ENCODE measurements around the gene RPIA.

DNA sequence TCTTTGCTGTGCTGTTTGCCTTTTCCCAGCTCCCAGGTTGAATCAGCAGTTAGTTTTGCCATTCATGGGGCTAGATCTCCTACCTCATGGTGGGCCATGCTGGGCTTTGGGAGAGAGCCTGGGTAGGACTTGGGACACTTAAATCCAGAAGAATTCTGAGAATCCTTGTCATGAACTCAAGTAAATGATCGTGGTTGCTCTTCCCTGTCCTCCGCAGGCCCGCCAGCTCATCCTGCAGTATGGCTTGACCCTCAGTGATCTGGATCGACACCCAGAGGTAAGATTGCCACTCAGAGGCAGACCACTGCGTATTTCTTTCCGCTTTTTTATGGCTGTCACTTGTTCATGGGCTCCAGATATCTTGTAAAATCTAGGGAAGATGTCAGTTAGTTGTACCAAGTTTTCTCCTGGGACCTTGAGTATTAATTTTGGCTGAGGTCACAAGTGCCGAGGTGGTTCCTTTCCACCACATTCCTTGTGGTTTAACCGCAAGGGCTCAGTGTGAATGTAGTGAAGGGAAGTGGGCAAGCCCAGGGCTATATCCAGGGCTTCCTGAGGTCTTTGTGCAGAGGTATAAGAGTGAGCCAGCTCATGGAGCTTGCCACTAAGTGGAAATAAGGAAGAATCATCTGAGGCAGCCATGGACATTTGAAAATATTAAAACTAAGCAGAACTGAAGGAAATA, 37.7 kb downstream of the RPIA start:
- TF ChIP-seq, protein P1, sequence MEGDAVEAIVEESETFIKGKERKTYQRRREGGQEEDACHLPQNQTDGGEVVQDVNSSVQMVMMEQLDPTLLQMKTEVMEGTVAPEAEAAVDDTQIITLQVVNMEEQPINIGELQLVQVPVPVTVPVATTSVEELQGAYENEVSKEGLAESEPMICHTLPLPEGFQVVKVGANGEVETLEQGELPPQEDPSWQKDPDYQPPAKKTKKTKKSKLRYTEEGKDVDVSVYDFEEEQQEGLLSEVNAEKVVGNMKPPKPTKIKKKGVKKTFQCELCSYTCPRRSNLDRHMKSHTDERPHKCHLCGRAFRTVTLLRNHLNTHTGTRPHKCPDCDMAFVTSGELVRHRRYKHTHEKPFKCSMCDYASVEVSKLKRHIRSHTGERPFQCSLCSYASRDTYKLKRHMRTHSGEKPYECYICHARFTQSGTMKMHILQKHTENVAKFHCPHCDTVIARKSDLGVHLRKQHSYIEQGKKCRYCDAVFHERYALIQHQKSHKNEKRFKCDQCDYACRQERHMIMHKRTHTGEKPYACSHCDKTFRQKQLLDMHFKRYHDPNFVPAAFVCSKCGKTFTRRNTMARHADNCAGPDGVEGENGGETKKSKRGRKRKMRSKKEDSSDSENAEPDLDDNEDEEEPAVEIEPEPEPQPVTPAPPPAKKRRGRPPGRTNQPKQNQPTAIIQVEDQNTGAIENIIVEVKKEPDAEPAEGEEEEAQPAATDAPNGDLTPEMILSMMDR (IDR thresholded peaks at IDR 0.05 in 8 of 11, conservative IDR thresholded peaks at IDR 0.05 in 3 of 11), result no peak
- no peak for TF ChIP-seq POLR2AphosphoS5 (IDR thresholded peaks at IDR 0.05)
